H1 (cell line): ENCODE data around the gene BTRC. TPM values are rescaled to one million over a fixed set of nuclear protein-coding genes. Genes with fewer than 3 reads are reported as not detected.

Experiments used
- CTCF ChIA-PET: fragments of 300-600 bp; sonication (Branson Sonifier 250); formaldehyde crosslinking; loops from one replicate; lab custom pipeline; 2021; ENCODE audit not compliant: partially characterized antibody; lab: Charles Lee
- POLR2A ChIA-PET: fragments of 300-600 bp; sonication (Branson Sonifier 250); formaldehyde crosslinking; loops from one replicate; lab custom pipeline; 2021; ENCODE audit warnings: inconsistent platforms; ENCODE audit not compliant: partially characterized antibody; lab: Charles Lee
- DNase-seq, 2 experiments: peaks; one replicate each; pipeline versions ENCODE4 v3.0.0 to v3.0.0-alpha.2; 2010 to 2022; ENCODE audit warnings: low spot score in 2 of 2, low read depth in 1 of 2, mixed read lengths in 1 of 2
- FAIRE-seq: peaks from 2 replicates; lab custom pipeline; 2011; peaks lifted over from hg19 to GRCh38; lab: Jason Lieb, UNC
- H2AFZ ChIP-seq: 2 replicates; pipeline ENCODE4 v1.8.1; 2012; ENCODE audit warnings: low read length, inconsistent platforms
- H2AK5ac ChIP-seq: 2 replicates; pipeline ENCODE4 v1.6.1; 2013; ENCODE audit warnings: low read depth, low read length
- H2BK120ac ChIP-seq: replicated peaks from 2 replicates; pipeline ENCODE3; 2013; ENCODE audit warnings: low read depth, low read length, inconsistent platforms
- H2BK12ac ChIP-seq: 2 replicates; pipeline ENCODE4 v1.6.1; 2013; ENCODE audit warnings: low read depth, low read length
- H2BK15ac ChIP-seq: 2 replicates; pipeline ENCODE4 v1.6.1; 2013; ENCODE audit warnings: low read length
- H2BK20ac ChIP-seq: 2 replicates; pipeline ENCODE4 v1.6.1; 2013; ENCODE audit warnings: low read length
- H2BK5ac ChIP-seq: 2 replicates; pipeline ENCODE4 v1.6.1; 2013; ENCODE audit warnings: low read depth, low read length
- H3K14ac ChIP-seq: 2 replicates; pipeline ENCODE4 v1.6.1; 2013; ENCODE audit warnings: inconsistent platforms; ENCODE audit not compliant: insufficient read length
- H3K18ac ChIP-seq: 2 replicates; pipeline ENCODE4 v1.6.1; 2013; ENCODE audit warnings: low read length; ENCODE audit errors: extremely low read depth
- H3K23ac ChIP-seq: 2 replicates; pipeline ENCODE4 v1.6.1; 2013; ENCODE audit warnings: inconsistent platforms; ENCODE audit not compliant: insufficient read length
- H3K23me2 ChIP-seq: 2 replicates; pipeline ENCODE4 v1.6.1; 2013; ENCODE audit warnings: low read depth, low read length
- H3K27ac ChIP-seq: 2 replicates; pipeline ENCODE4 v1.6.1; 2011; ENCODE audit warnings: low read depth, low read length, inconsistent platforms
- H3K27me3 ChIP-seq, 4 experiments: replicated peaks in 1 of 4; 1 replicate in 1 of 4; 2 replicates in 3 of 4; pipeline versions ENCODE4 v1.6.1 to v1.8.1; 2011 to 2013; ENCODE audit warnings: low read length in 3 of 4, mild to moderate bottlenecking in 3 of 4, inconsistent platforms in 2 of 4, mixed read lengths in 2 of 4, moderate library complexity in 1 of 4; ENCODE audit not compliant: control insufficient read depth in 3 of 4, insufficient read depth in 3 of 4; ENCODE audit errors: extremely low read depth in 1 of 4
- H3K36me3 ChIP-seq, 4 experiments: 2 replicates each; pipeline versions ENCODE4 v1.6.1 to v1.8.1; 2011 to 2013; ENCODE audit warnings: mild to moderate bottlenecking in 4 of 4, low read length in 3 of 4, moderate library complexity in 2 of 4, control low read depth in 1 of 4, inconsistent platforms in 1 of 4; ENCODE audit not compliant: insufficient read depth in 4 of 4, control insufficient read depth in 2 of 4
- H3K4ac ChIP-seq: replicated peaks from 2 replicates; pipeline ENCODE3; 2013; ENCODE audit warnings: low read length, low read depth, mixed read lengths, inconsistent platforms; ENCODE audit not compliant: insufficient read length
- H3K4me1 ChIP-seq, 4 experiments: replicated peaks in 1 of 4; 1 replicate in 1 of 4; 2 replicates in 3 of 4; pipeline versions ENCODE4 v1.6.1 to v1.8.1; 2011 to 2013; ENCODE audit warnings: low read length in 3 of 4, inconsistent platforms in 2 of 4, mixed read lengths in 1 of 4; ENCODE audit not compliant: insufficient read depth in 4 of 4, control insufficient read depth in 3 of 4
- H3K4me2 ChIP-seq, 2 experiments: 2 replicates each; pipeline versions ENCODE4 v1.6.1 to v1.8.1; 2011 to 2013; ENCODE audit warnings: low read depth in 2 of 2, low read length in 2 of 2, control low read depth in 1 of 2, inconsistent platforms in 1 of 2, mild to moderate bottlenecking in 1 of 2; ENCODE audit not compliant: insufficient read depth in 1 of 2
- H3K4me3 ChIP-seq, 4 experiments: fragments of 200-600, 300-600 bp in 1 of 4; sonication (generic), shearing (Covaris generic), sonication (Bioruptor Twin) in 1 of 4; 2 replicates each; pipeline versions ENCODE4 v1.5.1 to v1.8.1; 2011 to 2016; ENCODE audit warnings: low read length in 4 of 4, low read depth in 3 of 4, control low read depth in 2 of 4, inconsistent platforms in 2 of 4, mild to moderate bottlenecking in 2 of 4, mixed read lengths in 1 of 4, moderate library complexity in 1 of 4; ENCODE audit not compliant: insufficient read depth in 2 of 4; ENCODE audit errors: extremely low read depth in 1 of 4
- H3K56ac ChIP-seq: replicated peaks from 2 replicates; pipeline ENCODE3; 2013; ENCODE audit warnings: low read depth, mild to moderate bottlenecking, mixed read lengths, low read length, inconsistent platforms; ENCODE audit not compliant: insufficient read length
- H3K79me1 ChIP-seq: 2 replicates; pipeline ENCODE4 v1.6.1; 2013; ENCODE audit warnings: low read depth, low read length, control low read depth
- H3K79me2 ChIP-seq, 2 experiments: 2 replicates each; pipeline versions ENCODE4 v1.6.1 to v1.8.1; 2012 to 2013; ENCODE audit warnings: low read length in 2 of 2, mild to moderate bottlenecking in 2 of 2, inconsistent platforms in 1 of 2; ENCODE audit not compliant: insufficient read depth in 2 of 2, control insufficient read depth in 1 of 2
- H3K9ac ChIP-seq, 4 experiments: replicated peaks in 1 of 4; 1 replicate in 1 of 4; 2 replicates in 3 of 4; pipeline versions ENCODE4 v1.6.1 to v1.8.1; 2011 to 2013; ENCODE audit warnings: low read depth in 3 of 4, low read length in 3 of 4, control low read depth in 2 of 4, mild to moderate bottlenecking in 2 of 4, moderate library complexity in 2 of 4, inconsistent platforms in 1 of 4; ENCODE audit errors: extremely low read depth in 1 of 4
- H3K9me3 ChIP-seq, 2 experiments: 2 replicates each; pipeline versions ENCODE4 v1.6.1 to v1.8.1; 2012 to 2013; ENCODE audit warnings: mild to moderate bottlenecking in 2 of 2, moderate library complexity in 2 of 2, control low read depth in 1 of 2, inconsistent platforms in 1 of 2, low read depth in 1 of 2, low read length in 1 of 2, mixed read lengths in 1 of 2; ENCODE audit not compliant: insufficient read depth in 2 of 2
- H4K20me1 ChIP-seq, 2 experiments: replicated peaks in 1 of 2; 2 replicates each; pipeline versions ENCODE3 to v1.8.1; 2011 to 2013; ENCODE audit warnings: inconsistent platforms in 2 of 2, low read length in 2 of 2, mild to moderate bottlenecking in 1 of 2; ENCODE audit not compliant: insufficient read depth in 2 of 2, control insufficient read depth in 1 of 2
- H4K5ac ChIP-seq: 2 replicates; pipeline ENCODE4 v1.6.1; 2013; ENCODE audit warnings: low read length, low read depth, mixed read lengths, inconsistent platforms; ENCODE audit not compliant: insufficient read length
- H4K8ac ChIP-seq: 2 replicates; pipeline ENCODE4 v1.8.0; 2013; ENCODE audit warnings: mild to moderate bottlenecking, moderate library complexity, low read length, inconsistent platforms; ENCODE audit not compliant: insufficient read depth; ENCODE audit errors: extremely low read depth
- H4K91ac ChIP-seq: replicated peaks from 2 replicates; pipeline ENCODE3; 2013; ENCODE audit warnings: low read length, mixed read lengths, inconsistent platforms; ENCODE audit not compliant: insufficient read length
- BCL11A ChIP-seq, 2 experiments: IDR thresholded peaks; one replicate each; pipeline ENCODE4 v1.6.1; 2011; ENCODE audit warnings: low read depth in 2 of 2, low read length in 2 of 2, mild to moderate bottlenecking in 2 of 2
- CBX8 ChIP-seq: fragments of 300-800, 300-1000 bp; sonication (generic); IDR thresholded peaks from 2 replicates; pipeline ENCODE4 v1.7.1; 2016; ENCODE audit warnings: low read depth, low read length, borderline replicate concordance
- CREB1 ChIP-seq: IDR thresholded peaks from 2 replicates; pipeline ENCODE4 v1.6.1; 2012; ENCODE audit warnings: inconsistent platforms
- CTBP2 ChIP-seq: IDR thresholded peaks from 2 replicates; pipeline ENCODE4 v1.7.0; 2011; ENCODE audit warnings: borderline replicate concordance, mild to moderate bottlenecking, moderate library complexity, mixed read lengths, low read length; ENCODE audit not compliant: insufficient read depth, insufficient read length
- CTCF ChIP-seq, 3 experiments: IDR thresholded peaks; 1 replicate in 2 of 3; 2 replicates in 1 of 3; pipeline versions ENCODE4 v1.5.1 to v1.6.1; 2011; ENCODE audit warnings: low read length in 3 of 3, mild to moderate bottlenecking in 3 of 3, inconsistent platforms in 2 of 3, low read depth in 1 of 3, moderate library complexity in 1 of 3; ENCODE audit not compliant: insufficient read depth in 1 of 3; ENCODE audit errors: control extremely low read depth in 1 of 3
- EGR1 ChIP-seq: IDR thresholded peaks from 2 replicates; pipeline ENCODE4 v1.6.1; 2011; ENCODE audit warnings: low read depth, low read length, borderline replicate concordance
- GABPA ChIP-seq: IDR thresholded peaks from 2 replicates; pipeline ENCODE4 v1.6.1; 2011; ENCODE audit warnings: mild to moderate bottlenecking, low read length, moderate library complexity, borderline replicate concordance; ENCODE audit not compliant: insufficient read depth
- GTF2F1 ChIP-seq: IDR thresholded peaks from 2 replicates; pipeline ENCODE4 v1.6.1; 2012; ENCODE audit warnings: low read depth, low read length, improper control_type of control experiment, borderline replicate concordance
- JUN ChIP-seq: IDR thresholded peaks from 2 replicates; pipeline ENCODE4 v1.6.1; 2011; ENCODE audit warnings: low read depth, mild to moderate bottlenecking, improper control_type of control experiment, low read length
- KDM4A ChIP-seq: IDR thresholded peaks from one replicate; pipeline ENCODE4 v1.7.1; 2012; ENCODE audit warnings: low read depth, mild to moderate bottlenecking, moderate library complexity, low read length, inconsistent platforms; ENCODE audit not compliant: severe bottlenecking
- MAFK ChIP-seq: IDR thresholded peaks from 2 replicates; pipeline ENCODE4 v1.6.1; 2012; ENCODE audit warnings: low read depth, mild to moderate bottlenecking, improper control_type of control experiment, low read length
- SIX5 ChIP-seq: IDR thresholded peaks from 2 replicates; pipeline ENCODE4 v1.6.1; 2011; ENCODE audit warnings: mild to moderate bottlenecking, low read depth, low read length
- polyA plus RNA-seq, 7 experiments: library from polyadenylated mRNA; depleted of rRNA in 3 of 7; stranded (reverse) in 5 of 7; unstranded in 2 of 7; fragments of >200 nt in 5 of 7; fragments of 200-250 nt in 2 of 7; gene quantifications; 1 replicate in 5 of 7; 2 replicates in 1 of 7; 4 replicates in 1 of 7; pipeline versions ENCODE4 v1.2.1 to v1.2.3, GENCODE V29; 2011 to 2013; ENCODE audit warnings: missing spikeins in 2 of 7, mixed read lengths in 2 of 7
- total RNA-seq: library from RNA; stranded (reverse); fragmentation: NEBNext Ultra II Directional; extraction: Animal tissue kit (Norgen Biotek cat#: 25700); gene quantifications from 2 replicates; pipeline ENCODE4 v1.2.1, GENCODE V29; 2021
- TF ChIP-seq, protein P1 (sequence below): IDR thresholded peaks from 2 replicates; pipeline ENCODE4 v1.6.1; 2012; ENCODE audit warnings: inconsistent platforms

Gene BTRC
- total and polyA plus RNA-seq, 2 of the 8 experiments (the other 6 are each of a cell fraction or from before 2014, with no cell fraction given) = 9.9 to 24.7 TPM

DNA sequence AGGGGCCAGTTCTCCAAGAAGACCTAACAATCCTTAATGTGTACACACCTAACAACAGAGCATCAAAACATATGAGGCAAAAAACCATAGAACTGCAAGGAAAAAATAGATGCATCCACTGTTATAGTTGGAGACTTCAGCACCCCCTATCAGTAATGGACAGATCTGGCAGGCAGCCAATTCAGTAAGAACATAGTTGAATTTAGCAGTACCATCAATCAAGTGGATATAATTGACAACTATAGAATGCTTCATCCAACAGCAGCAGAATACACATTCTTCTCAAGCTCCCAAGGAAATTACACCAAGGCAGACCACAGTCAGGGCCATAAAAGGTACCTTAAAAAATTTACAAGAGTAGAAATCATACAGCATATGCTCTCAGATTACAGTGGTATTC is 191.9 kb downstream of the BTRC start:
- H3K23ac ChIP-seq = no peak overlapping the region
- H2AFZ ChIP-seq = no peak overlapping the region
- DNase-seq = no peak
- H3K4me1 ChIP-seq = no peaks in the 10 kb centered on the region
- no peak overlapping the region for H4K91ac ChIP-seq
- no peak overlapping the region for H3K27ac ChIP-seq
- POLR2A ChIA-PET = no interaction called here
- H2BK120ac ChIP-seq = no peak overlapping the region
- H4K20me1 ChIP-seq = no peaks in the 10 kb centered on the region
- no peak for FAIRE-seq
- no peak overlapping the region for H2BK20ac ChIP-seq
- H4K8ac ChIP-seq = no peak overlapping the region
- H3K18ac ChIP-seq = no peak overlapping the region
- H3K9ac ChIP-seq = no peak overlapping the region
- CTCF ChIA-PET = interaction anchor here (0.6 to 9.0 kb wide), 10 partner anchors 9 to 252 kb away, joined by 3 to 60 read pairs (median 4); no protein-coding TSS in a partner anchor
- H2BK5ac ChIP-seq = no peak overlapping the region
- H2BK15ac ChIP-seq = no peak overlapping the region
- H3K9me3 ChIP-seq = no peaks in the 10 kb centered on the region
- H3K27me3 ChIP-seq = no peaks in the 10 kb centered on the region
- H3K56ac ChIP-seq = no peak overlapping the region
- H2AK5ac ChIP-seq = no peak overlapping the region
- no peaks in the 10 kb centered on the region for H3K79me1 ChIP-seq
- no peak overlapping the region for H3K14ac ChIP-seq
- H3K79me2 ChIP-seq = no peaks in the 10 kb centered on the region
- no peak overlapping the region for H3K4me2 ChIP-seq
- no peaks in the 10 kb centered on the region for H3K23me2 ChIP-seq
- H3K4me3 ChIP-seq = no peak overlapping the region
- no peak overlapping the region for H3K4ac ChIP-seq
- H2BK12ac ChIP-seq = no peak overlapping the region
- H3K36me3 ChIP-seq = no peaks in the 10 kb centered on the region
- H4K5ac ChIP-seq = no peak overlapping the region
- TF ChIP-seq GABPA (no peak), CTBP2 (no peak), CBX8 (no peak), JUN (no peak), CREB1 (no peak), CTCF (IDR thresholded peaks at IDR 0.05; ENCODE audit: control extremely low read depth in 1 of 3, insufficient read depth in 1 of 3, low read depth in 1 of 3, low read length in 3 of 3) (no peak), GTF2F1 (no peak), KDM4A (no peak), SIX5 (no peak), BCL11A (IDR thresholded peaks at IDR 0.05; ENCODE audit: low read depth in 2 of 2, low read length in 2 of 2) (no peak), EGR1 (no peak), MAFK (no peak)
- TF ChIP-seq, protein P1, sequence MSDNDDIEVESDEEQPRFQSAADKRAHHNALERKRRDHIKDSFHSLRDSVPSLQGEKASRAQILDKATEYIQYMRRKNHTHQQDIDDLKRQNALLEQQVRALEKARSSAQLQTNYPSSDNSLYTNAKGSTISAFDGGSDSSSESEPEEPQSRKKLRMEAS = no peak
